H1 (cell line): ENCODE measurements around the gene STX4. TPM values are rescaled to one million over a fixed set of nuclear protein-coding genes. Genes with fewer than 3 reads are reported as not detected.

ENCODE experiments used
- RBBP5 ChIP-seq: IDR thresholded peaks from 2 replicates; pipeline ENCODE4 v1.7.1; 2012; ENCODE audit warnings: low read depth, mild to moderate bottlenecking, inconsistent platforms, low read length, moderate library complexity, borderline replicate concordance
- TCF12 ChIP-seq: IDR thresholded peaks from 2 replicates; pipeline ENCODE4 v1.6.1; 2011; ENCODE audit warnings: low read depth, mild to moderate bottlenecking, low read length
- polyA plus RNA-seq, 7 experiments: library from polyadenylated mRNA; depleted of rRNA in 3 of 7; stranded (reverse) in 5 of 7; unstranded in 2 of 7; fragments of >200 nt in 5 of 7; fragments of 200-250 nt in 2 of 7; gene quantifications; 1 replicate in 5 of 7; 2 replicates in 1 of 7; 4 replicates in 1 of 7; pipeline versions ENCODE4 v1.2.1 to v1.2.3, GENCODE V29; 2011 to 2013; ENCODE audit warnings: missing spikeins in 2 of 7, mixed read lengths in 2 of 7
- total RNA-seq: library from RNA; stranded (reverse); fragmentation: NEBNext Ultra II Directional; extraction: Animal tissue kit (Norgen Biotek cat#: 25700); gene quantifications from 2 replicates; pipeline ENCODE4 v1.2.1, GENCODE V29; 2021

The STX4 gene
- total and polyA plus RNA-seq, 2 of the 8 experiments (the other 6 are each of a cell fraction or from before 2014, with no cell fraction given), result 25.8 to 32.3 TPM

GRCh38 chr16:30983898-30984610 is 49.3 kb upstream of the STX4 start (continued):
- no peak for TF ChIP-seq RBBP5
- TF ChIP-seq TCF12, result no peak
